ENCODE data around the gene GIPC3.
"Not testable (repeated sequence)": the region's sequence is repeated elsewhere in the genome, so short reads cannot be mapped to it uniquely, and the experiment has no call there.

Gene GIPC3

DNA sequence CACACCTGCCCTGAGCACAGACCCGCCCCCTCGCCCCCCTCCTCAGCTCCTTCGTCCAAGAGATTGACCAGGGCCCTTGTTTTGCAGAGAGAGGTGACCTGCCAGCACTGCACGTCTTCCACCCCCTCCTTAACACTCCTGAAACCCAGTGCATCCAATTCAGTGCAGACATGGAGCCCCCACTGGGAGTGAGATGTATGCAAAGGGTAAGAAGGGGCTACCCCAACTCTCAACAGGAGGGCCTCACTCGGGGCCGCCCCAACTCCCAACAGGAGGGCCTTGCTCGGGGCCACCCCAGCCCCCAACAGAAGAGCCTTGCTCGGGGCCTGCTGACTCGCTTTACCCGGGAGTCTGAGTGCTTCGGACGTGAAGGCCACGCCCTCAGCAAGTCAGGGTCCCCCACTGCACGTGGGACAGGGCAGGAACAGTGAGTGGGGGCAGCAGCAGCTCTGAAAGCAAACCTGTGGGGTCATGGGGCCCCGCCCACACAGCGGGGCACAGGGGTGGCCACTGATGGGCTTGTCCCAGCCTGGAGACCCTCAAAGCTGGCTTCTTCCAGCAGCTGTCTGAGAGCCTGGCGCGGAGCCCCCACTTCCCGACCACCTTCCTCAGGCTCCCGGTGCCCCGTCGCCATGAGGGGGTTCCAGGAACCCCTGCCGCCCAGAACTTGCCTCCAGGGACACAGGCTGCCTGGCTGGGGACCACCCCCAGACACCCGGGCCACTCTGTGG, 35.7 kb downstream of the GIPC3 start:
- Histone ChIP-seq H3K27ac (ENCODE audit: low read length) (no peak overlapping the region), H3K9me3 (ENCODE audit: control insufficient read depth in 2 of 2, low read length in 2 of 2) (no peaks in the 10 kb centered on the region), H3K9ac (ENCODE audit: low read length in 2 of 2) (no peak overlapping the region), H3K27me3 (ENCODE audit: control insufficient read depth in 1 of 2, insufficient read depth in 2 of 2, low read length in 2 of 2) (no peaks in the 10 kb centered on the region), H3K4me3 (ENCODE audit: low read length in 2 of 2) (no peak overlapping the region), H3K4me1 (ENCODE audit: control insufficient read depth, insufficient read depth, low read length) (peaks cover 27% of the 10 kb centered on the region), H3K36me3 (ENCODE audit: control insufficient read depth in 2 of 2, insufficient read depth in 2 of 2, low read length in 2 of 2) (peaks cover 7 to 9% of the 10 kb centered on the region in 2 donors)

GRCh38 chr19:3621689-3622088, 36.4 kb downstream of the GIPC3 start:
- Histone ChIP-seq H3K9ac (ENCODE audit: low read length in 2 of 2) (no peak overlapping the region), H3K4me3 (ENCODE audit: low read length in 2 of 2) (no peak overlapping the region), H3K27me3 (ENCODE audit: control insufficient read depth in 1 of 2, insufficient read depth in 2 of 2, low read length in 2 of 2) (no peaks in the 10 kb centered on the region), H3K27ac (ENCODE audit: low read length) (no peak overlapping the region), H3K4me1 (ENCODE audit: control insufficient read depth, insufficient read depth, low read length) (peaks cover 31% of the 10 kb centered on the region), H3K36me3 (ENCODE audit: control insufficient read depth in 2 of 2, insufficient read depth in 2 of 2, low read length in 2 of 2) (peaks cover 7 to 9% of the 10 kb centered on the region in 2 donors), H3K9me3 (ENCODE audit: control insufficient read depth in 2 of 2, low read length in 2 of 2) (no peaks in the 10 kb centered on the region)

DNA sequence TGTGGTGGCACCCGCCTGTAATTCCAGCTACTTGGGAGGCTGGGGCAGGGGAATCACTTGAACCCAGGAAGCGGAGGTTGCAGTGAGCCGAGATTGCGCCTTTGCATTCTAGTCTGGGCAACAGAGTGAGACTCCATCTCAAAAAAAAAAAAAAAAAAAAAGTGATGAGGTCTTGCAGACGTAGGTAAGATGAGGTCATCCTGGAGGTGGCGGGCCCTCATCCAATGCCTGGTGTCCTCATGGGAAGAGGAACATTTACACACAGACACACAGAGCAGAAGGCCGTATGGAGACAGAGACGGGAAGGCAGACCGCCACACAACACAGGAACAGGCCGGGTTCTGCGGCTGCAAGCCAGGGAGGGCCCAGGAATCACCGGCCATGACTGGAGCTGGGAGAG, 36.9 kb downstream of the GIPC3 start:
- H3K36me3 ChIP-seq (ENCODE audit: control insufficient read depth in 2 of 2, insufficient read depth in 2 of 2, low read length in 2 of 2): peaks cover 7 to 9% of the 10 kb centered on the region in 2 donors
- H3K9me3 ChIP-seq (ENCODE audit: control insufficient read depth in 2 of 2, low read length in 2 of 2): no peaks in the 10 kb centered on the region
- no peak overlapping the region for H3K9ac ChIP-seq (ENCODE audit: low read length in 2 of 2)
- no peaks in the 10 kb centered on the region for H3K27me3 ChIP-seq (ENCODE audit: control insufficient read depth in 1 of 2, insufficient read depth in 2 of 2, low read length in 2 of 2)
- H3K4me1 ChIP-seq (ENCODE audit: control insufficient read depth, insufficient read depth, low read length): peaks cover 34% of the 10 kb centered on the region
- H3K27ac ChIP-seq (ENCODE audit: low read length): no peak overlapping the region
- no peak overlapping the region for H3K4me3 ChIP-seq (ENCODE audit: low read length in 2 of 2)

GRCh38 chr19:3623716-3624115, 38.4 kb downstream of the GIPC3 start:
- Histone ChIP-seq H3K9ac (ENCODE audit: low read length in 2 of 2) (no peak overlapping the region), H3K27ac (ENCODE audit: low read length) (no peak overlapping the region), H3K4me1 (ENCODE audit: control insufficient read depth, insufficient read depth, low read length) (peaks cover 32% of the 10 kb centered on the region), H3K4me3 (ENCODE audit: low read length in 2 of 2) (no peak overlapping the region), H3K27me3 (ENCODE audit: control insufficient read depth in 1 of 2, insufficient read depth in 2 of 2, low read length in 2 of 2) (no peaks in the 10 kb centered on the region), H3K36me3 (ENCODE audit: control insufficient read depth in 2 of 2, insufficient read depth in 2 of 2, low read length in 2 of 2) (peaks cover 7% of the 10 kb centered on the region in 2 donors), H3K9me3 (ENCODE audit: control insufficient read depth in 2 of 2, low read length in 2 of 2) (no peaks in the 10 kb centered on the region)

DNA sequence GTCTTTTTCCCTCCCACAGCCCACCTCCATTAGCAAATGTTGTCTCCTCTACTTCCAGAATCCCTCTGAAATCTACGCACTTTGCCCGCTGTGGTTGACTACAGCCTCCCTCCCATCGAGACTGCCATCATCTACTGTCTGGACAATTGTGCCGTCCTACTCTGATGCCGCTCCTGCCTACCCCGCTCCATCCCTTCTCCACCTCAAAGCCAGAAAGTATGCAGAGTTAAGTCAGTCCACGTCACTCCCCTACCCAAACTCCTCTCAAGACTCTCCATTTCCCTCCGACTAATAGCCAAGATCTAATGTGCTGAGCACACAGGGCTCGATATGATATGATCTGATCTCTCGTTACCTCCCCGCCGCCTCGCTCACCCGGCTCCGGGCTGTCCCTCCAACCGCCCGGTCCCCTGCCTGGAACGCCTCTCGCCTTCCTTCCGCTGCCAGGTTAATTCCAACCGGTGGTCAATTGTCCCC, 40.8 kb downstream of the GIPC3 start:
- Histone ChIP-seq H3K4me3 (ENCODE audit: low read length in 2 of 2) (peak overlapping the region; percentile 90 to 98), H3K9ac (ENCODE audit: low read length in 2 of 2) (peak overlapping the region; percentile 87 to 94), H3K9me3 (ENCODE audit: control insufficient read depth in 2 of 2, low read length in 2 of 2) (no peaks in the 10 kb centered on the region), H3K27me3 (ENCODE audit: control insufficient read depth in 1 of 2, insufficient read depth in 2 of 2, low read length in 2 of 2) (no peaks in the 10 kb centered on the region), H3K27ac (ENCODE audit: low read length) (peak overlapping the region; percentile 89), H3K4me1 (ENCODE audit: control insufficient read depth, insufficient read depth, low read length) (peaks cover 30% of the 10 kb centered on the region), H3K36me3 (ENCODE audit: control insufficient read depth in 2 of 2, insufficient read depth in 2 of 2, low read length in 2 of 2) (peaks cover 7 to 11% of the 10 kb centered on the region in 2 donors)

DNA sequence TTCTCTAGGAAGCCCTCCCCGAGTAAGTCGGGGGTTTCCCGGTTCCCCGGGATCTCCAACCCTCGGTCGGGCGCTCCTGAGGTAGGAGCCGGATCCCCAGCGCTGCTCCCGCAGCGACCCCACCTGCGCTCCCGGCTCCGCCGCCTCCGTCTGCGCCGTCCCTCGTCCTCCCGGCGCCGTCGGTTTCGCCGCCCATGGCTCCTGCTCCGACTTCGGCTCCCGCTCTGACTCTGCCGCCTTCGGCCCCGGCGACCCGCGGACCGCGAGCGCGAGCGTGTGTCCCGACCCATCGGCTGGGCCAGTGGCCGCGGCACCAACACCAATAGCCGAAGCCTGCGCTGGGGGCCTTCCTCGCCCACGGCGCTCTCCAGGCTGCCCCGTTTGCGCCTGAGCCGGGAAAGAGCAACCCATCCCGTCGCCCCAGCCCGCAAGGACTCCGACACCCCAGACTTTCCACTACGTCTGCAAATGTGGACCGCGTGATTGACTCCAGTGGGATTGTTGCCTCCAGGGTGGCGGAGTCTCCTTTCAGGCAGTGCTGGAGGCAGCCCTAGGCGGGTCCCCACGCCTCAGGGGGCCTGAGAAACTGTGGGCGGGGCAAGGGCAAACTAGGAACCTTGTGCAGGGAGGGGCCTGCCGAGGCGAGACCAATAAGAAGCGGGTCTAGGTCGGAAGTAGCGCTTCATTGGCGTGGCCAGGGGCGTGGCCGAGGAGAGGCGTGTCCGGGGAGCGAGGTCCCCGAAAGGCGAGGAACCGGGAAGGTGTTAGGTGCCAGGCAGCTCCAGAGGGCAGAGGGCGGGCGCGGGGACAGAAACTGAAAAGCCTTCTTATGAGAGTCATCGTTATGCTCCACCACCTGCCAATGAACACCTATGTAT, 41.4 kb downstream of the GIPC3 start, which contains the start of gene CACTIN:
TSS of gene CACTIN (minus strand) at position 318 of the 878 bp plus-strand sequence. CDS start at position 290, 28 bp downstream.
- Histone ChIP-seq H3K27me3 (ENCODE audit: control insufficient read depth in 1 of 2, insufficient read depth in 2 of 2, low read length in 2 of 2) (no peaks in the 10 kb centered on the region), H3K36me3 (ENCODE audit: control insufficient read depth in 2 of 2, insufficient read depth in 2 of 2, low read length in 2 of 2) (peaks cover 6 to 18% of the 10 kb centered on the region in 2 donors), H3K9me3 (ENCODE audit: control insufficient read depth in 2 of 2, low read length in 2 of 2) (no peaks in the 10 kb centered on the region), H3K4me1 (ENCODE audit: control insufficient read depth, insufficient read depth, low read length) (peaks cover 30% of the 10 kb centered on the region), H3K27ac (ENCODE audit: low read length) (peak within 1 kb of the TSS; percentile 89), H3K4me3 (ENCODE audit: low read length in 2 of 2) (peak within 1 kb of the TSS; percentile 90 to 98), H3K9ac (ENCODE audit: low read length in 2 of 2) (peak within 1 kb of the TSS; percentile 87 to 94)

DNA sequence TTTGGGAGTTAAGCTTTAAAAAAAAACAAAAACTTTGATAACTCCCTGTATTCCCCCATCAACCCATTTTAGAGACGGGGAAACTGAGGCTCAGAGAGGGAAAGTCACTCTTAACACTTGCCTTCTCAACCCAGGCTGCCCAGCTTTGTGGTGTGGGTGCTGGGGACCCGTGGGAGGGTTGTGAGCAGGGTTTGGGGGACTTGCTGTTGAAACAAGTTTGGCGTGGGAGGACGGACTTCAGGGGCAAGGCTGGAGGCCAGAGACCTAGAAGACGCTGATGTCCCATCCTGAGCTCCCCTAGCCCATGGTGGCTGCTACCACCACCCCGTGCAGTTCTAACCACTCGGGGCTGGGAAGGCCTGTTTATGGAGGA, 42.1 kb downstream of the GIPC3 start:
- Histone ChIP-seq H3K9ac (ENCODE audit: low read length in 2 of 2) (no peak overlapping the region), H3K27ac (ENCODE audit: low read length) (peak overlapping the region; percentile 89), H3K27me3 (ENCODE audit: control insufficient read depth in 1 of 2, insufficient read depth in 2 of 2, low read length in 2 of 2) (no peaks in the 10 kb centered on the region), H3K4me3 (ENCODE audit: low read length in 2 of 2) (peak overlapping the region; percentile 49 to 54), H3K4me1 (ENCODE audit: control insufficient read depth, insufficient read depth, low read length) (peaks cover 30% of the 10 kb centered on the region), H3K9me3 (ENCODE audit: control insufficient read depth in 2 of 2, low read length in 2 of 2) (no peaks in the 10 kb centered on the region), H3K36me3 (ENCODE audit: control insufficient read depth in 2 of 2, insufficient read depth in 2 of 2, low read length in 2 of 2) (peaks cover 12 to 19% of the 10 kb centered on the region in 2 donors)

DNA sequence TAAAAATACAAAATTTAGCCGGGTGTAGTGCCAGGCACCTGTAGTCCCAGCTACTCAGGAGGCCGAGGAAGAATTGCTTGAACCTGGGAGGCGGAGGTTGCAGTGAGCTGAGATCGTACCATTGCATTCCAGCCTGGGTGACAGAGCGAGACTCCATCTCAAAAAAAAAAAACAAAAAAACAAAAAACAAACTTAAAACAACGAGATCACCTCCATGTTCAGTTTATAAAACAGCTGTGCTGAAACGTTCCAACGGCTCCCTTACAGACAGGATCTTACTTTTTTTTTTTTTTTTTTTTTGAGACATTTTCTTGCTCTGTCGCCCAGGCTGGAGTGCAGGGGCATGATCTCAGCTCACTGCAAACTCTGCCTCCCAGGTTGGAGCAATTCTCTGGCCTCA, 43.5 kb downstream of the GIPC3 start:
- H3K9ac ChIP-seq (ENCODE audit: low read length in 2 of 2); H3K27me3 ChIP-seq (ENCODE audit: control insufficient read depth in 1 of 2, insufficient read depth in 2 of 2, low read length in 2 of 2); H3K4me3 ChIP-seq (ENCODE audit: low read length in 2 of 2); H3K27ac ChIP-seq (ENCODE audit: low read length); H3K9me3 ChIP-seq (ENCODE audit: control insufficient read depth in 2 of 2, low read length in 2 of 2): not testable (repeated sequence)
- Histone ChIP-seq H3K4me1 (ENCODE audit: control insufficient read depth, insufficient read depth, low read length) (peaks cover 30% of the 10 kb centered on the region), H3K36me3 (ENCODE audit: control insufficient read depth in 2 of 2, insufficient read depth in 2 of 2, low read length in 2 of 2) (peaks cover 8 to 15% of the 10 kb centered on the region in 2 donors)

- H3K9ac ChIP-seq (ENCODE audit: low read length in 2 of 2): no peak overlapping the region
- no peaks in the 10 kb centered on the region for H3K9me3 ChIP-seq (ENCODE audit: control insufficient read depth in 2 of 2, low read length in 2 of 2)
- no peak overlapping the region for H3K4me3 ChIP-seq (ENCODE audit: low read length in 2 of 2)
- H3K27ac ChIP-seq (ENCODE audit: low read length): no peak overlapping the region
- H3K36me3 ChIP-seq (ENCODE audit: control insufficient read depth in 2 of 2, insufficient read depth in 2 of 2, low read length in 2 of 2): peaks cover 8 to 13% of the 10 kb centered on the region in 2 donors
- peaks cover 7% of the 10 kb centered on the region for H3K4me1 ChIP-seq (ENCODE audit: control insufficient read depth, insufficient read depth, low read length)
- no peaks in the 10 kb centered on the region for H3K27me3 ChIP-seq (ENCODE audit: control insufficient read depth in 1 of 2, insufficient read depth in 2 of 2, low read length in 2 of 2)
Observed at GRCh38 chr19:3631053-3631861, 46.0 kb downstream of the GIPC3 start.

DNA sequence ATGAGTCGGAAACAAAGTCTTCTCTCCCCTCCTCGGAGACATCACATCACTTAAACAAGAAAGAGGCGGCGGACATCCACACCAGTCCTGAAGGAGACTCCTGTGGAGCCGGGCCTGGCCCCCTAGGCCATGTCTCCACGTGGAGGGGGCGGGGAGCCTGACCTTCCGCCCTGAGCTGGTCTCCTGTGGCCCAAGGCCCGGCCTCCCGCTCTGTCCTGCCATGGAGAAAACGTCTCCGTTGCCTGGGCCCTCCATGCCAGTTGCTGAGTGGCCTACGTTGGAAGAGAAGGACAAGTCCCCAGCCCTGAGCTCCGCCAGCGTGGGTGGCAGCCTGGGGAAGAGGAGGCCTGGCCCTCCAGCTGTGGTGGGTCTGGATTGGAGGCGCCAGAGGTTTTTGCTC, 46.8 kb downstream of the GIPC3 start:
- H3K27me3 ChIP-seq (ENCODE audit: control insufficient read depth in 1 of 2, insufficient read depth in 2 of 2, low read length in 2 of 2): no peaks in the 10 kb centered on the region
- no peaks in the 10 kb centered on the region for H3K9me3 ChIP-seq (ENCODE audit: control insufficient read depth in 2 of 2, low read length in 2 of 2)
- peaks cover 4% of the 10 kb centered on the region for H3K4me1 ChIP-seq (ENCODE audit: control insufficient read depth, insufficient read depth, low read length)
- no peak overlapping the region for H3K9ac ChIP-seq (ENCODE audit: low read length in 2 of 2)
- H3K4me3 ChIP-seq (ENCODE audit: low read length in 2 of 2): no peak overlapping the region
- no peak overlapping the region for H3K27ac ChIP-seq (ENCODE audit: low read length)
- peaks cover 8 to 15% of the 10 kb centered on the region in 2 donors for H3K36me3 ChIP-seq (ENCODE audit: control insufficient read depth in 2 of 2, insufficient read depth in 2 of 2, low read length in 2 of 2)

All from stomach smooth muscle (tissue), 2 donors.